Naive thymus-derived CD4-positive, alpha-beta T cell (primary cell): ENCODE data around the gene SYTL4. TPM values are rescaled to one million over a fixed set of nuclear protein-coding genes. Genes with fewer than 3 reads are reported as not detected.

ENCODE experiments used
- ATAC-seq: fragments of 150-1000 bp; cut with Tn5 transposase; 2 replicates; pipeline ENCODE4 v1.10.0; 2021; ENCODE audit warnings: mild to moderate bottlenecking, moderate library complexity
- CTCF ChIA-PET: fragments of 350-600 bp; sonication (Branson Sonifier 250); formaldehyde crosslinking; loops from one replicate; lab custom pipeline; 2021; ENCODE audit warnings: antibody characterized with exemption; lab: Charles Lee
- POLR2A ChIA-PET: fragments of 350-600 bp; sonication (Branson Sonifier 250); formaldehyde crosslinking; loops from one replicate; lab custom pipeline; 2021; ENCODE audit warnings: antibody characterized with exemption, inconsistent platforms; lab: Charles Lee
- DNase-seq, 9 donors: peaks; one replicate each; pipeline versions ENCODE4 v3.0.0 to v3.0.0-alpha.2; 2020 to 2022; ENCODE audit warnings: mixed read lengths in 1 of 9
- H3K27ac ChIP-seq: one replicate; pipeline ENCODE4 v1.7.0; 2013; ENCODE audit warnings: mild to moderate bottlenecking, low read depth, low read length, moderate library complexity
- H3K27me3 ChIP-seq, 2 donors: one replicate each; pipeline ENCODE4 v1.7.0; 2013; ENCODE audit warnings: low read length in 2 of 2, mild to moderate bottlenecking in 2 of 2, moderate library complexity in 2 of 2; ENCODE audit not compliant: control insufficient read depth in 2 of 2, insufficient read depth in 2 of 2
- H3K36me3 ChIP-seq, 3 experiments: 1 replicate in 2 of 3; 2 replicates in 1 of 3; pipeline ENCODE4 v1.7.0; 2013; ENCODE audit warnings: low read length in 3 of 3, mild to moderate bottlenecking in 3 of 3, moderate library complexity in 1 of 3; ENCODE audit not compliant: insufficient read depth in 3 of 3, control insufficient read depth in 2 of 3
- H3K4me1 ChIP-seq, 2 donors: one replicate each; pipeline ENCODE4 v1.7.0; 2013; ENCODE audit warnings: low read length in 2 of 2, mild to moderate bottlenecking in 2 of 2, moderate library complexity in 1 of 2; ENCODE audit not compliant: control insufficient read depth in 2 of 2, insufficient read depth in 2 of 2
- H3K4me3 ChIP-seq: 2 replicates; pipeline ENCODE4 v1.7.0; 2013; ENCODE audit warnings: mild to moderate bottlenecking, low read length
- H3K9me3 ChIP-seq, 3 experiments: 1 replicate in 2 of 3; 2 replicates in 1 of 3; pipeline ENCODE4 v1.7.0; 2013; ENCODE audit warnings: low read length in 3 of 3; ENCODE audit not compliant: control insufficient read depth in 2 of 3
- H3K27ac Mint-ChIP-seq, 9 donors: one replicate each; pipeline ENCODE4 v1.8.0; 2020 to 2022; ENCODE audit warnings: mixed read lengths in 9 of 9, mild to moderate bottlenecking in 8 of 9, moderate library complexity in 5 of 9, inconsistent platforms in 2 of 9
- H3K27me3 Mint-ChIP-seq, 5 donors: one replicate each; pipeline ENCODE4 v1.8.0; 2021 to 2022; ENCODE audit warnings: mixed read lengths in 5 of 5, mild to moderate bottlenecking in 1 of 5
- H3K36me3 Mint-ChIP-seq, 5 donors: one replicate each; pipeline ENCODE4 v1.8.0; 2020 to 2022; ENCODE audit warnings: mixed read lengths in 5 of 5, mild to moderate bottlenecking in 3 of 5, inconsistent platforms in 1 of 5
- H3K4me1 Mint-ChIP-seq, 7 donors: one replicate each; pipeline ENCODE4 v1.8.0; 2020 to 2022; ENCODE audit warnings: mixed read lengths in 7 of 7, mild to moderate bottlenecking in 3 of 7, inconsistent platforms in 1 of 7
- H3K4me3 Mint-ChIP-seq, 10 donors: one replicate each; pipeline ENCODE4 v1.8.0; 2020 to 2022; ENCODE audit warnings: mild to moderate bottlenecking in 10 of 10, mixed read lengths in 10 of 10, moderate library complexity in 6 of 10, inconsistent platforms in 2 of 10
- H3K9me3 Mint-ChIP-seq, 11 donors: one replicate each; pipeline ENCODE4 v1.8.0; 2020 to 2022; ENCODE audit warnings: mixed read lengths in 11 of 11, mild to moderate bottlenecking in 4 of 11, inconsistent platforms in 1 of 11, moderate library complexity in 1 of 11
- intact Hi-C, 2 donors: fragments of 100-400 bp; cut with micrococcal nuclease; formaldehyde crosslinking; loops; one replicate each; pipeline ENCODE4 v1.15.1; 2023
- polyA plus RNA-seq, 2 donors: library from polyadenylated mRNA; unstranded; fragments of 300-500 nt; fragmentation: Illumina TruSeq; gene quantifications; one replicate each; pipeline ENCODE4 v1.2.3, GENCODE V29; 2021
- total RNA-seq, 6 experiments: library from RNA in 5 of 6; stranded (reverse) in 5 of 6; gene quantifications; 1 replicate in 5 of 6; 2 replicates in 1 of 6; pipeline ENCODE4 v1.2.3 and lab custom pipeline; 2021 to 2026

The SYTL4 gene
- total and polyA plus RNA-seq, 7 experiments from 2014 or later = 0.39 TPM; not detected in 6

DNA sequence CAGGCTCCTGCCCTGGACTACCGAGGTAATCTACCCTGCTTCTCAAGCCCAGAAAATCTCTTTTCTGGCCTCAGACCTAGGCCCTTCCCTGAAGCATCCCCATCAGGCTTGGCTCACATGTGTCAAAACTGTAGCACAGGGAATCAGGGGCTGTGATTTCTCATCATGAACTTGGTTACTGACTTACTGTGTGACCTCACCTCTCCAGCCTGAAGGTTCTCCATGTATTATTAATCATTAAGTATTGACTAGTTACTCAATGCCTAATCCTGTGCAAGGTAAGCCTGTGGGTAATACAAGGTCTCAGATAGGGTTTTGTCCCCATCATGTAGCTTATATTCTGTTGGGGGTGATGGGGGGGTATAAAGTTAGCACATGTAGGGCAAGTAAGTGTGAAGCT is 81.1 kb downstream of the SYTL4 start:
- Mint-ChIP-seq H3K4me3 (no peak overlapping the region), H3K36me3 (no peaks in the 10 kb centered on the region), H3K4me1 (no peaks in the 10 kb centered on the region), H3K9me3 (no peaks in the 10 kb centered on the region), H3K27ac (no peak overlapping the region), H3K27me3 (no peaks in the 10 kb centered on the region)
- CTCF ChIA-PET = no interaction called here
- Histone ChIP-seq H3K27me3 (no peaks in the 10 kb centered on the region), H3K9me3 (no peaks in the 10 kb centered on the region), H3K4me1 (no peaks in the 10 kb centered on the region), H3K36me3 (no peaks in the 10 kb centered on the region), H3K27ac (no peak overlapping the region), H3K4me3 (no peak overlapping the region)
- no peak for DNase-seq
- intact Hi-C loops = no loop called here
- POLR2A ChIA-PET = no interaction called here
- no peak for ATAC-seq

DNA sequence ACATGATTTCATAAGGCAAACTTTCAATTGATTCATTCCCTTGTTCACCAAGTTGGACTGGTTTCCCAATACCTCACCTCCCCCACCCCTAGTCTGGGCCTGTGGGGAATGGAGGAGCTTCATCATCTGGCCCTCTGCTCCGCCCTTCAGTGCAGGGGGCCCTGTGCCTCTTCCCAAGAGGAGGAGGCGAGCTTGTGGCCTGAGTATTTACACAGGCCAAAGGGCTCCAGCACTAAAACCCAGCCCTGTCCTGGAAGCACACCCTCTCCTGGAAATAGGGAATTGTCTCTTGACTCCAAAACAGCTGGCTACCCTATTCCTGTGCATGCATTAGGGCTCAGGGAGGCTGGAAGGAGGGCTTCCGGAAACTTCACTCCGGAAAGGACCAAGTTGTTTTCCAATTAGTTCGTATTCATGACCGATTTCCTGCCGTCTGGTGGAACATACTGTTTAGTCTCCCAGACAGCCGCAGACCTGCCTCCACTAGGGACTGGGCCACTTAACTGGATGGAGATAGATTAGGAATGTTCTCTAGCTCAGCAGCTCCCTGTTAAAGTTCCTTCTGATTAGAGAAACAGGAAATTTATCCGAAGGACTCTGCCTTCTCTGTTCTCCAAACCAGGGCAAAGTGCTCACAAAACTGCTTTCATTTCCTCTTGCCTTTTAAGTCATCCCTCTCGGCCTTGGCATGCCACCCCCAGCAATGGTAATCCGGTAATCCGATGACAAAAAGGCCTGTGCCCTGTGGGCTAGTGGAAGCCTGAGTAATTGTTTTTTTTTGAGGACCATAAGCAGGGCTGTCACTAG is 82.2 kb downstream of the SYTL4 start:
- no peaks in the 10 kb centered on the region for H3K36me3 ChIP-seq
- Mint-ChIP-seq H3K27me3 (peaks cover 0 to 4% (median 3%) of the 10 kb centered on the region in 5 donors), H3K9me3 (no peaks in the 10 kb centered on the region), H3K36me3 (no peaks in the 10 kb centered on the region), H3K4me3 (no peak overlapping the region), H3K4me1 (no peaks in the 10 kb centered on the region), H3K27ac (no peak overlapping the region)
- ATAC-seq (no peak), DNase-seq (no peak)
- no peaks in the 10 kb centered on the region for H3K9me3 ChIP-seq
- CTCF ChIA-PET = no interaction called here
- no peaks in the 10 kb centered on the region for H3K27me3 ChIP-seq
- no peak overlapping the region for H3K27ac ChIP-seq
- no peak overlapping the region for H3K4me3 ChIP-seq
- intact Hi-C loops = no loop called here
- no peaks in the 10 kb centered on the region for H3K4me1 ChIP-seq
- POLR2A ChIA-PET = no interaction called here

DNA sequence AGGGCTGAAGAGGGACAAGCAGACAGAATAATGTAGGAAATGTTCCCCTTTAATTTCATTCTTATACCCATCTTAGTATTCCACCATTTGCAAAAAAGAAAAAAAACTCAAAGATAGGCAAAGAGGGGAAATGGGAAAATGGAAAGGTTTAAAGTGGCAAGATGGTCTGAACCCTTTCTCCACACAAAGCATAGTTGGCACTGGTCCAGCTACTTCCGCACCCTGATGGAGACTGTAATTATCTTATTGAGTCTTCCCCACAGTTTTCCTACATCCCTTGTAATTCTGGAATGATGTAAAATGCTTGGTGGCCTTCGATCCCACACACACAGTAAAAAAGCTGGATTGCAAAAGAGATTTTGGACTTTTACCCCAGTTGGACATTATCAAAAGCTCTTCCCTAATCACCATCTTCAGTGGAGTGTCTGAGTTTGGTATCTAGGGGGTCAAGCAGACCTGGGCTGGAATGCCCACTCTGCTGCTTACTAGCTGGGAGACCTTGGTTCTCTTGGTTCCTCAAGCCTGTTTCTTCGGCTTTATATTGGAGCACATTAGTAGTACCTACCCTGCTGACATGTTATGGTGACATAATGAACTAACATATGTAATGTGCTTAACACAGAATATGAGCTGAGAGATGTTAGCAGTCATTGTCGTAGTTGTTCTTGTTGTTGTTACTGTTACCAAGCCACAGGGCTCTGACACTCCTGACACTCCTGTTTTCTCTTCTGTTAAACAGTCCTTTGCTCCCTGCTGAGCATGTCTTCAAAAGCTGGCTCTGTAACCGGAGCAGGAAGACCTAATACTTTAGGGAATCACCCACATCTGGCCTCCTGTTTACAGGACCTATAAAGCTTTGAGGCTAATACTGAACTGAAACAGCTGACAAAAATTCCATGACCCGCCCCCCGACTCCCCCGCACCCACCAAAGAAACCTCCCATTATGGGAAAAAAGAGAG is 83.2 kb downstream of the SYTL4 start:
- Mint-ChIP-seq H3K36me3 (no peaks in the 10 kb centered on the region), H3K4me3 (no peak overlapping the region), H3K4me1 (peaks cover 0 to 2% (median 0%) of the 10 kb centered on the region in 7 donors), H3K9me3 (no peaks in the 10 kb centered on the region), H3K27ac (no peak overlapping the region), H3K27me3 (peaks cover 4 to 7% (median 5%) of the 10 kb centered on the region in 5 donors)
- H3K4me3 ChIP-seq = no peak overlapping the region
- H3K36me3 ChIP-seq = no peaks in the 10 kb centered on the region
- POLR2A ChIA-PET = no interaction called here
- no peaks in the 10 kb centered on the region for H3K4me1 ChIP-seq
- ATAC-seq = no peak
- no peaks in the 10 kb centered on the region for H3K27me3 ChIP-seq
- H3K27ac ChIP-seq = no peak overlapping the region
- DNase-seq = no peak
- CTCF ChIA-PET = no interaction called here
- no peaks in the 10 kb centered on the region for H3K9me3 ChIP-seq
- intact Hi-C loops = no loop called here

DNA sequence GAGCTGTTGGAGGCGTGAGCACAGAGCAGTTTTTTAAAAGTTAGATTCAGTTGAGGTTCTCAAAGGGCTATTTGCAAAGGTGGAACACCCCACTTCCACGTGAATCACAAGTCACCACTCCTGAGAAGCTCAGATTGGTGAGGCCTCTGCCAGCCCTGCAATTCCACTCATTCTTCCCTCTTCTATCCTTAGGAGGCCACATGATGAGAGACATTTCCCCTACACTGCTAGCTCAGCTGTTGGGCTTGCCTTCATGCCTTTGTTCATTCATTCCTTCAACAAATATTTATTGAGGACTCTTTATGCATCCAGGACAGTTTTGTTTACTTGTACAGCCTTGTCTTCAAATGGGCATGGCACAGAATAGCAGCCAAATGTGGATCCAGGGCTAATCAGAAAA is 84.2 kb downstream of the SYTL4 start:
- intact Hi-C loops = no loop called here
- no peaks in the 10 kb centered on the region for H3K36me3 ChIP-seq

DNA sequence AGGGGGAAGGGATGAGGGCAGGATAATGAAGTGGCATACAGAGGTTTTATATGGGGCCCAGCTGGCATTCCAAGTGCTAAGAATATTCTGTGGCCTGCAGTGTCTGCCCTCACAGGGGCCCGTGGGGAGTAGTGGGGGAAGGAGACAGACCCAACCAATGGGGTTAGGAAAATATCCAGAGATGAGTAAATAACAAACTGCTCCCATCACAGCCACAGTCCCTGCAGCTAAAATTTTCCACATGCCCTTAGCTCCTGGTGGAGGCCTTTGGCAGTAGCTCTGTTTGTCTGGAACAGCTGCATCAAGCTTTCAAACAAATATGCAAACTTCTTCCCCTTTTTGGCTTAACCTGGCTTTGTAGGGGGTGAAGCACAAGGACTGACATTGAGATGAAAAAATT is 84.8 kb downstream of the SYTL4 start:
- H3K27me3 ChIP-seq = no peaks in the 10 kb centered on the region
- H3K9me3 Mint-ChIP-seq = no peaks in the 10 kb centered on the region
- ChIA-PET POLR2A (no interaction called here), CTCF (no interaction called here)
- no peaks in the 10 kb centered on the region for H3K36me3 Mint-ChIP-seq
- H3K27ac ChIP-seq = no peak overlapping the region
- H3K27me3 Mint-ChIP-seq = peaks cover 4 to 15% (median 7%) of the 10 kb centered on the region in 5 donors
- H3K9me3 ChIP-seq = no peaks in the 10 kb centered on the region
- ATAC-seq = no peak
- no peak overlapping the region for H3K4me3 ChIP-seq
- no peaks in the 10 kb centered on the region for H3K36me3 ChIP-seq
- H3K4me3 Mint-ChIP-seq = no peak overlapping the region
- no peaks in the 10 kb centered on the region for H3K4me1 ChIP-seq
- peaks cover 0 to 2% (median 0%) of the 10 kb centered on the region in 7 donors for H3K4me1 Mint-ChIP-seq
- intact Hi-C loops = no loop called here
- no peak for DNase-seq
- H3K27ac Mint-ChIP-seq = no peak overlapping the region

More for the DNA sequence above, 84.2 kb downstream of the SYTL4 start:
- no peaks in the 10 kb centered on the region for H3K27me3 ChIP-seq
- H3K4me1 ChIP-seq = no peaks in the 10 kb centered on the region
- peaks cover 4 to 10% (median 5%) of the 10 kb centered on the region in 5 donors for H3K27me3 Mint-ChIP-seq
- CTCF ChIA-PET = no interaction called here
- H3K27ac ChIP-seq = no peak overlapping the region
- ATAC-seq = no peak
- DNase-seq = no peak
- no peak overlapping the region for H3K27ac Mint-ChIP-seq
- POLR2A ChIA-PET = no interaction called here
- H3K4me3 Mint-ChIP-seq = no peak overlapping the region
- H3K9me3 ChIP-seq = no peaks in the 10 kb centered on the region
- H3K9me3 Mint-ChIP-seq = no peaks in the 10 kb centered on the region
- H3K36me3 Mint-ChIP-seq = no peaks in the 10 kb centered on the region
- H3K4me1 Mint-ChIP-seq = peaks cover 0 to 2% (median 0%) of the 10 kb centered on the region in 7 donors
- H3K4me3 ChIP-seq = no peak overlapping the region

DNA sequence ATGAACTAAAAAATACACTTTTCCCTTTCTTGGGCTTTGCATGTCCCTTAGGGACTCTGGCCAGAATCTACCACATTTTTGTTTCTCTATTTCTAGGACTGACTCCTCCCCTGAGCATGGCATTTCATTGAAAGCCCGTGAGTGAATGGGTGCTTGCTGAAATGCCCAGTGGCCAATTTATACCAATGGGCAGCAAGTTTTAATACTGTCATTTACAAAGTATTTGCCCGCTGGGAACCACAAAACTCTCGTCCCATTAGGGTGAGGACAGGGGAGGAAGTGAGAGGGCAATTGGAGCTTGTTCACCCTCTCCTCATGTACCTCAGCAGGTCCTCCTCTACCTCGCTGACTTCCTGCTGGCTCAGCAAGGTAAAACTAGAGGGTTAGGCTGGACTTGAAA is 86.8 kb downstream of the SYTL4 start:
- H3K36me3 Mint-ChIP-seq = no peaks in the 10 kb centered on the region
- CTCF ChIA-PET = no interaction called here

More for the DNA sequence above, 86.8 kb downstream of the SYTL4 start:
- no peaks in the 10 kb centered on the region for H3K36me3 ChIP-seq
- no peak overlapping the region for H3K4me3 Mint-ChIP-seq
- H3K9me3 Mint-ChIP-seq = no peaks in the 10 kb centered on the region
- H3K4me1 Mint-ChIP-seq = peaks cover 0 to 2% (median 0%) of the 10 kb centered on the region in 7 donors
- intact Hi-C loops = no loop called here
- H3K9me3 ChIP-seq = no peaks in the 10 kb centered on the region
- H3K27ac Mint-ChIP-seq = no peak overlapping the region
- no peak overlapping the region for H3K4me3 ChIP-seq
- POLR2A ChIA-PET = no interaction called here
- no peaks in the 10 kb centered on the region for H3K27me3 ChIP-seq
- peaks cover 5 to 22% (median 12%) of the 10 kb centered on the region in 5 donors for H3K27me3 Mint-ChIP-seq
- no peaks in the 10 kb centered on the region for H3K4me1 ChIP-seq
- ATAC-seq (no peak), DNase-seq (no peak)
- no peak overlapping the region for H3K27ac ChIP-seq
